ENCODE data around the gene C14orf180.
A peak's percentile ranks its signal among the peaks of the same experiment; 100 is the strongest.

Gene C14orf180

GRCh38 chr14:104550861-104551728 lies 28.5 kb upstream of the C14orf180 start:
- no peak for DNase-seq (ENCODE audit: low read depth)
- TF ChIP-seq, protein P1, sequence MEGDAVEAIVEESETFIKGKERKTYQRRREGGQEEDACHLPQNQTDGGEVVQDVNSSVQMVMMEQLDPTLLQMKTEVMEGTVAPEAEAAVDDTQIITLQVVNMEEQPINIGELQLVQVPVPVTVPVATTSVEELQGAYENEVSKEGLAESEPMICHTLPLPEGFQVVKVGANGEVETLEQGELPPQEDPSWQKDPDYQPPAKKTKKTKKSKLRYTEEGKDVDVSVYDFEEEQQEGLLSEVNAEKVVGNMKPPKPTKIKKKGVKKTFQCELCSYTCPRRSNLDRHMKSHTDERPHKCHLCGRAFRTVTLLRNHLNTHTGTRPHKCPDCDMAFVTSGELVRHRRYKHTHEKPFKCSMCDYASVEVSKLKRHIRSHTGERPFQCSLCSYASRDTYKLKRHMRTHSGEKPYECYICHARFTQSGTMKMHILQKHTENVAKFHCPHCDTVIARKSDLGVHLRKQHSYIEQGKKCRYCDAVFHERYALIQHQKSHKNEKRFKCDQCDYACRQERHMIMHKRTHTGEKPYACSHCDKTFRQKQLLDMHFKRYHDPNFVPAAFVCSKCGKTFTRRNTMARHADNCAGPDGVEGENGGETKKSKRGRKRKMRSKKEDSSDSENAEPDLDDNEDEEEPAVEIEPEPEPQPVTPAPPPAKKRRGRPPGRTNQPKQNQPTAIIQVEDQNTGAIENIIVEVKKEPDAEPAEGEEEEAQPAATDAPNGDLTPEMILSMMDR (IDR thresholded peaks at IDR 0.05; ENCODE audit: control insufficient read depth, extremely low read depth, insufficient read depth): peak; percentile 54

DNA sequence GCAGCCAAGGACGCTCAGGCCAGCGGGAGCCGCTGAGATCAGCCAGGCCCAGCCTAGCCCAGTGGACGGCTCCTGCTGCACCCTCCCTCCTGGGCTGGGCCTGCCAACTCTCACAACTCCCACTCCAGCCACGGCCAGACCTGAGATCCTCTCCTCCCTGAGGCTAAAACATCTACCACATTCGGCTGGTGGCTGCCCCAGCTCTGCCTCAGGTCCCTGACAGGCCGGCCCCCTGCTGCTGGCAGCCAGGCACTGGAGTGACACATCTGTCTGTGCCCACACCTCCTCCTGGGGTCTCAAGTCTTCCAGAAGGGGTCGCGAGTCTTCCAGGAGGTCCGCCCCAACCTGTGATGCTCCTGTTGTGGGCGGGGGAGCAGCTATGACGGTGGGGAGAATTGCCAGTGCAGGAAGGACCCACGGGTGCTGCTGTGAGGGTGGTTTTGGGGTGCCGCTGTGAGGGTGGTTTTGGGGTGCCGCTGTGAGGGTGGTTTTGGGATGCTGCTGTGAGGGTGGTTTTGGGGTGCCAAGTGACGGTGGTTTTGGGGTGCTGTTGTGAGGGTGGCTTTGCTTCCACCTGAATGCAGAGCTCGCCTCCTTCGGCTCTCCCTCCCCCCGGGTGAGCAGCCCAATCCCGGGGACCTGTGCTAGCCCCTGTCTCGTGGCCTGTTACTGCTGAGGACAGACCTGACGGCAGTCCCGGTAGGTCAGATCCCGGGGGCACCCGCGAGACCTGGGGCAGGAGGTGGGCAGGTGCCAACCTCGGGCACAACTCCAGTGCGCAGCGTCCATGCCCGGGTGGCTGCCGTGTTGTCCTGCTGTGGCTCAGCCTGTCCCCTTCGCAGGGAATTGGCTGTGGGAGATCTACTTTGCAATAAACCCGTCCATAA lies 27.5 kb upstream of the C14orf180 start:
- TF ChIP-seq, protein P1 (IDR thresholded peaks at IDR 0.05; ENCODE audit: control insufficient read depth, extremely low read depth, insufficient read depth): no peak
- H3K4me3 ChIP-seq (ENCODE audit: low read depth, low read length): no peak overlapping the region
- DNase-seq (ENCODE audit: low read depth): no peak

More at GRCh38 chr14:104550861-104551728, 28.5 kb upstream of the C14orf180 start:
- no peak overlapping the region for H3K4me3 ChIP-seq (ENCODE audit: low read depth, low read length)

DNA sequence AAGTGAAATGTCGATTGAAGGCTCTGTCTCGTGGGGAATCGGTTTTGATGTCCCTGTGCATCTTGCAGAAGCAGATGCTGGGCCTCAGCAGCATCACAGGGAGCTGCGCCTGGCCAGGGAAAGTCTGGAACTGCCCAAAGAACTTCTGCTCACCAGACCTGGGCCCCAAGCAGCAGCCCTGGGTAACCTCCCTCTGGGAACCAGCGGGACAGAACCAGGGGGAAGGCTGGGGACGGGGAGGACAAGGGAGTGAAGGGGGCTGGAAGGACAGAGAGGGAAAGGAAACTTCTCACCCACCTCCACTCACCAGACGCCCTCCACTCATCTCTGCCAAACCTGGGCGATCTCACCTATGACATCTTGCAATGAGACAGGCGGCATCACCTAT lies 26.8 kb upstream of the C14orf180 start:
- no peak for DNase-seq (ENCODE audit: low read depth)
- H3K4me3 ChIP-seq (ENCODE audit: low read depth, low read length): no peak overlapping the region
- TF ChIP-seq, protein P1 (IDR thresholded peaks at IDR 0.05; ENCODE audit: control insufficient read depth, extremely low read depth, insufficient read depth): no peak

GRCh38 chr14:104553166-104554087 lies 26.1 kb upstream of the C14orf180 start:
- TF ChIP-seq, protein P1 (IDR thresholded peaks at IDR 0.05; ENCODE audit: control insufficient read depth, extremely low read depth, insufficient read depth): no peak
- no peak for DNase-seq (ENCODE audit: low read depth)
- no peak overlapping the region for H3K4me3 ChIP-seq (ENCODE audit: low read depth, low read length)

DNA sequence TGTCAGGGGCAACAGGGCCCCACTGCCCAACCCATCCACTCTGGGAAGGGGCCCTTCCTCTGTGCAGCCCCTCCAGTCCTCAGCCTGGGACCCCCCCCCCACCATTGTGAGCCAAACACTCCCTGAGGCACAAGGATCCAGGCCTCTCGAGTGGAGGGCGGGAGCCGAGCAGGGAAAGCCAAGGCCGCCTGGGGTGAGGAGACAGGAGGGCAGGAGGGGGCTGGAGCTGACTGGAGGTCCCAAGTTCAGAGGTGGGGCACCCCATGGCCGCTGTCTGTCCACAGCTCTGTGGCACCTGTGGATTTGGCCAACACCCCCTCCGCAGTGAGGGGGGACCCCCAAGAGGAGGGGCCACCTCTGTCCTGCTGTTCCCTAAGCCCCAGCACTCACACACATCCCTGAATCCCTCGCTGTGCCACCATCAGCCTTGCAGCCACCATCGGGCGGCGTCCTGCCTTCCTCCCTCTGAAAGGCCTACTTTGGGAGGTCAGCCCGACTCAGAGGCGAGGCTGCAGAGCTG lies 25.4 kb upstream of the C14orf180 start:
- TF ChIP-seq, protein P1 (IDR thresholded peaks at IDR 0.05; ENCODE audit: control insufficient read depth, extremely low read depth, insufficient read depth): no peak
- no peak for DNase-seq (ENCODE audit: low read depth)
- no peak overlapping the region for H3K4me3 ChIP-seq (ENCODE audit: low read depth, low read length)
